Loucy (cell line): ENCODE results near the gene TMPRSS15.

Experiments used
- EZH2phosphoT487 ChIP-seq: fragments of 200-600 bp; IDR thresholded peaks from 2 replicates; pipeline ENCODE4 v1.6.1; 2018; ENCODE audit warnings: antibody characterized with exemption, mild to moderate bottlenecking, moderate library complexity, borderline replicate concordance
- TF ChIP-seq, protein P1 (sequence below): fragments of 200-600 bp; sonication (generic); conservative IDR thresholded peaks from 2 replicates; pipeline ENCODE4 v1.5.1; 2014; ENCODE audit warnings: mild to moderate bottlenecking, antibody characterized with exemption, low read length

GRCh38 chr21:18384771-18385170 is 18.8 kb downstream of the TMPRSS15 start:
- TF ChIP-seq, protein P1, sequence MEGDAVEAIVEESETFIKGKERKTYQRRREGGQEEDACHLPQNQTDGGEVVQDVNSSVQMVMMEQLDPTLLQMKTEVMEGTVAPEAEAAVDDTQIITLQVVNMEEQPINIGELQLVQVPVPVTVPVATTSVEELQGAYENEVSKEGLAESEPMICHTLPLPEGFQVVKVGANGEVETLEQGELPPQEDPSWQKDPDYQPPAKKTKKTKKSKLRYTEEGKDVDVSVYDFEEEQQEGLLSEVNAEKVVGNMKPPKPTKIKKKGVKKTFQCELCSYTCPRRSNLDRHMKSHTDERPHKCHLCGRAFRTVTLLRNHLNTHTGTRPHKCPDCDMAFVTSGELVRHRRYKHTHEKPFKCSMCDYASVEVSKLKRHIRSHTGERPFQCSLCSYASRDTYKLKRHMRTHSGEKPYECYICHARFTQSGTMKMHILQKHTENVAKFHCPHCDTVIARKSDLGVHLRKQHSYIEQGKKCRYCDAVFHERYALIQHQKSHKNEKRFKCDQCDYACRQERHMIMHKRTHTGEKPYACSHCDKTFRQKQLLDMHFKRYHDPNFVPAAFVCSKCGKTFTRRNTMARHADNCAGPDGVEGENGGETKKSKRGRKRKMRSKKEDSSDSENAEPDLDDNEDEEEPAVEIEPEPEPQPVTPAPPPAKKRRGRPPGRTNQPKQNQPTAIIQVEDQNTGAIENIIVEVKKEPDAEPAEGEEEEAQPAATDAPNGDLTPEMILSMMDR: peak; percentile 69
- TF ChIP-seq EZH2phosphoT487: no peak
